HUES48 (cell line): ENCODE measurements around the gene ADNP2.

ENCODE experiments used
- H3K27ac ChIP-seq: one replicate; pipeline ENCODE4 v1.7.0; 2013; ENCODE audit warnings: low read depth, low read length, inconsistent platforms
- H3K27me3 ChIP-seq: 2 replicates; pipeline ENCODE4 v1.6.1; 2013; ENCODE audit warnings: mild to moderate bottlenecking, low read length; ENCODE audit not compliant: control insufficient read depth, insufficient read depth
- H3K36me3 ChIP-seq: 2 replicates; pipeline ENCODE4 v1.6.1; 2013; ENCODE audit warnings: low read length; ENCODE audit not compliant: control insufficient read depth, insufficient read depth
- H3K4me1 ChIP-seq: 2 replicates; pipeline ENCODE4 v1.6.1; 2013; ENCODE audit warnings: mild to moderate bottlenecking, low read length; ENCODE audit not compliant: control insufficient read depth, insufficient read depth
- H3K4me3 ChIP-seq: 2 replicates; pipeline ENCODE4 v1.5.1; 2013; ENCODE audit warnings: mild to moderate bottlenecking, low read depth, low read length
- H3K9ac ChIP-seq: 2 replicates; pipeline ENCODE4 v1.6.1; 2013; ENCODE audit warnings: mild to moderate bottlenecking, low read depth, low read length, moderate library complexity
- H3K9me3 ChIP-seq: 2 replicates; pipeline ENCODE4 v1.6.1; 2013; ENCODE audit warnings: low read length; ENCODE audit not compliant: control insufficient read depth, insufficient read depth

ADNP2 gene

DNA sequence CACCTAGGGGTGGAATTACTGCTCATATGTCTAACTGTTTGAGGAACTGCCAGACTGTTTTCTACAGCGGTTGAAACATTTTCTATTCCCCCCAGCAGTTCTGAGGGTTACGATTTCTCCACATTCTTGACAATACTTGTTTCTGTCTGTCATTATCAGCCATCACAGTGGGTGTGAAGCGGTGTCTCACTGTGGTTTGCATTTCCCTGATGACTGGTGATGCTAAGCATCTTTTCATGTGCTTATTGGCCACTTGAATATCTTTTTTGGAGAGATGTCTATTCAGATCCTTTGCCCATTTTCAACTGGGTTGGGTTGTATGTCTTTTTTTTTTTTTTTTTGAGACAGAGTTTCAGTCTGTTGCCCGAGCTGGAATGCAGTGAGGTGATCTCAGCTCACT is 63.0 kb downstream of the ADNP2 start:
- Histone ChIP-seq H3K27ac (no peak overlapping the region), H3K4me1 (no peaks in the 10 kb centered on the region), H3K9me3 (no peaks in the 10 kb centered on the region), H3K9ac (no peak overlapping the region), H3K4me3 (no peak overlapping the region), H3K36me3 (no peaks in the 10 kb centered on the region), H3K27me3 (no peaks in the 10 kb centered on the region)

DNA sequence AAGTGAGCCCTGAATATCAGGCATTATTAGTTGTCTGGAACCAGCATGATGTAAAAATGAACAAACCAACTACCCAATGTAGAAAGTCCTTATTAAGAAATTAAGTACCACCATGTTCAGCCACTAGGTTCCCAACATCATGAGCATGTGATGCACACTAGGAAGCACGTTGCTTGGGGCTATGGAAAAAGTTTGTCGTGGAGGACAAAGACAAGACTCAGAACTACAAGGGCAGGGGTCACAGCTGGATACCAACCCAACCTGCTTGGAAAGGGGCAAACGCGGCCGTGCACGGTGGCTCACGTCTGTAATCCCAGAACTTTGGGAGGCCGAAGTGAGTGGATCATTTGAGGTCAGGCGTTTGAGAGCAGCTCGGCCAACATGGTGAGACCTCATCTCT is 64.0 kb downstream of the ADNP2 start:
- Histone ChIP-seq H3K36me3 (no peaks in the 10 kb centered on the region), H3K27ac (no peak overlapping the region), H3K4me1 (no peaks in the 10 kb centered on the region), H3K27me3 (no peaks in the 10 kb centered on the region), H3K9me3 (no peaks in the 10 kb centered on the region), H3K4me3 (no peak overlapping the region), H3K9ac (no peak overlapping the region)

DNA sequence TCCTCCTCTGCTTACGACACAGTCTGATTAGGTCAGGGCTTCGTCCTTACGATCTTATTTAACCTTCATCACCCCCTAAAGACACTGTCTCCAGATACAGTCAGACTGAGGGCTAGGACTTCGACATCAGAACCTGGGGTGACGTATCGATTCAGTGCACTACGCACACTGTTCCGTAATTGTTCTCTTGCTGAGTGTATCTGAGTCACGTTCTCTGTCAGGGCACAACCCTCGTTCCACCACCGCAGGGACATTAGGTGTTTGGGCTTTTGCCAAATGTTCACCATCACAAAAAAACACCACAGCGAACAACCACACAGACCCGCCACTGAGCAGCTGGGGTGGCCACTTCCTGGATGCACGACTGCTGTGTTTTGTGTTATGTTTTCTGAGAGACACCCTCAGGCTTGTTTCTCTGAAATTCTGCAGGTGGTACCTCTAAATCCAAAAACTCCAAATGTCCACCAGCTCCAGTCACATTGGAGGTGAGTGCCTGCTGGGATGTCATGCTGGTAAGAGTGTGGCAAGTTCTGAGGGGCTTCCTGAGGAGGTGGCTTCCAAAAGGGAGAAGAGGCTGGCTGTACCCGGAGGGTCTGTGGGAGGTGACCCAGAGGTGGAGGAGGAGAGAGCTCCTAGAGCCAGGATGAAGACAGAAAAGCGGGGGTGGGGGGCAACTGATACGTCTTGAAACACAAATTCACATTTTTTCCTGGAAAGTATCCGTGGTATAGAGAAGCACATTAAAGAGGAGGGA is 66.6 kb downstream of the ADNP2 start:
- Histone ChIP-seq H3K27me3 (no peaks in the 10 kb centered on the region), H3K9me3 (no peaks in the 10 kb centered on the region), H3K36me3 (no peaks in the 10 kb centered on the region), H3K27ac (no peak overlapping the region), H3K4me1 (no peaks in the 10 kb centered on the region), H3K4me3 (no peak overlapping the region), H3K9ac (no peak overlapping the region)

DNA sequence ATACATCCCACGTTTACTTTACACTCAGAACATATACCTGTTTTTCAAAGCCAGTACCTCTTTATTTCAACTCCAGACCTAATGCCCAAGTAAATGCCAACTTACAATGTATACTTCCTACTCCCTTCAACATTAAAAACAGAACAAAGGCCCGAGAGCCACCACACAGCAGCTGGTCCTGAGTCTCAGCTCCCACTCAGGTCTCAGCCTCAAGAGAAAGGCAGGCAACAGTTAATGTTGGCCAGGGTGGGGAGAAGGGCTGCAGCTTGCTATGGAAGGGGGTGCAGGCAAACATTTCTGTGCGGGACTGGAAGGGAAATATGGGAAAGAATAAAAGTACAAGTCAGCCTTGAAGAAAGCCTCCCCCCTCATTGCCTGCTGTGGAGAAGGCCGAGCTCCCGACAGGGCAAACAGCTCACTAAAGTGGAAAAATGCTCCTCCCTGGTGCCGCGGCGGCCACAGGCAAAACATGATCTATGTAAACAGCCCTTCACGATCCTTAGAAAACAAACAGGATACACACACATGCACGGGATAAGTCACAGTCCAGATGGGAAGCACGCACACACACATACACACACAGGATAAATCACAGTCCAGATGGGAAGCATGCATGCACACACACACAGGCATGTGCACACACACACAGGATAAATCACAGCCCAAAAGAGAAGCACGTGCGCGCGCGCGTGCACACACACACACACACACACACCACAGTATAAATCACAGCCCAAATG is 67.4 kb downstream of the ADNP2 start:
- no peak overlapping the region for H3K9ac ChIP-seq
- no peak overlapping the region for H3K4me3 ChIP-seq
- H3K36me3 ChIP-seq, result no peaks in the 10 kb centered on the region
- no peaks in the 10 kb centered on the region for H3K27me3 ChIP-seq
- no peaks in the 10 kb centered on the region for H3K9me3 ChIP-seq
- no peaks in the 10 kb centered on the region for H3K4me1 ChIP-seq
- H3K27ac ChIP-seq, result no peak overlapping the region

DNA sequence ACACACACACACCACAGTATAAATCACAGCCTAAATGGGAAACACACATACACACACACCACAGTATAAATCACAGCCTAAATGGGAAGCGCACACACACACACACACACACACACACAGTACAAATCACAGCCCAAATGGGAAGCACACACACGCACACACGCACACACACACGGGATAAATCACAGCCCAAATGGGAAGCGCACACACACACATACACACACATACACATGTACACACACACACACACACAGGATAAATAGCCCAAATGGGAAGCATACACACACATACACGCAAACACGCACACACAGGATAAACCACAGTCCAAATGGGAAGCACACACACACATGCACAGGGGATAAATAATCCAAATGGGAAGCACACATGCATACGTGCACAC is 68.1 kb downstream of the ADNP2 start:
- H3K4me3 ChIP-seq, result no peak overlapping the region
- H3K27ac ChIP-seq, result no peak overlapping the region
- no peaks in the 10 kb centered on the region for H3K4me1 ChIP-seq
- H3K36me3 ChIP-seq, result no peaks in the 10 kb centered on the region
- H3K27me3 ChIP-seq, result no peaks in the 10 kb centered on the region
- no peak overlapping the region for H3K9ac ChIP-seq
- H3K9me3 ChIP-seq, result no peaks in the 10 kb centered on the region

DNA sequence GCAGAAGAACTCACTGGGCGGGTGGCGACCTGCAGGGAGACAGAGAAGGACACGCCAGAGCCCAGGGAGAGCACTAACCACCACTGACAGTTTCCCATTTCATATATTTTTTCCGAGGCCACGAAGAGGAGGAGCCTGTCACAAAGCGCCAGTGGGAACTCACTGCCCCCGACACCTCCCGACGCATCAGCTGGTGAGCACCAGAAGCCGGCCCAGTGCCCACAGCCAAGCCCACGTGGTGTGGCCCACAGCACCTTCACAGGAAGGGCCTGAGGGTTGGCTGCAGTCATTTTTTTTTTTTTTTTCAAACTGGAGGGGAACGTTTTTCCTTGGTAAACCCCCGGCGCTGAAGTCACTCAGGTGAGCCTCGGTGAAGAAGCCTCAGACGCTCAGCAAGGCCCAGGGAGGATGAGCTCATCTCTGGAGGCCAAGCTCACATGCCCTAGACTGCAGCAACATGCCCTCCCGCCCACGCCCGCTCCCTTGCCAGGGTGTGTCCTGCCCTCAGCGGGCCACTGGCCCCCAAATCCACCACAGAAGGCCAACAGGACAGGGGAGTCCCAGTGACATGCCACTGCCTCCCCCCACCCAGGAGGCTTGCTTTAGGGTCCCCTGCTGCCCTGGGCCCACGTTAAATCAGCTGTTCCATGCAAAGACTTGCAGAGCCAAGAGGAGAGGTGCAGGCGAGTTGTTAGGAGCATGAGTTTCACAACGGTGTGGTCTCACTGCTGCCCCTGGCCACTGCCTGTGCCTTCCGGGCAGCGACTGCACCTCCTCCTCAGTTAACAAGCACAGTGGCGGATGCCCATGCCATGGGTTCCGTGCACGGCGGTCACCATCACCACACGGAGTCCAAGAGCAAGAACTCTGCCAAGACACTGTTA is 70.1 kb downstream of the ADNP2 start:
- Histone ChIP-seq H3K9me3 (no peaks in the 10 kb centered on the region), H3K9ac (no peak overlapping the region), H3K36me3 (no peaks in the 10 kb centered on the region), H3K27me3 (no peaks in the 10 kb centered on the region), H3K4me1 (no peaks in the 10 kb centered on the region), H3K4me3 (no peak overlapping the region), H3K27ac (no peak overlapping the region)

DNA sequence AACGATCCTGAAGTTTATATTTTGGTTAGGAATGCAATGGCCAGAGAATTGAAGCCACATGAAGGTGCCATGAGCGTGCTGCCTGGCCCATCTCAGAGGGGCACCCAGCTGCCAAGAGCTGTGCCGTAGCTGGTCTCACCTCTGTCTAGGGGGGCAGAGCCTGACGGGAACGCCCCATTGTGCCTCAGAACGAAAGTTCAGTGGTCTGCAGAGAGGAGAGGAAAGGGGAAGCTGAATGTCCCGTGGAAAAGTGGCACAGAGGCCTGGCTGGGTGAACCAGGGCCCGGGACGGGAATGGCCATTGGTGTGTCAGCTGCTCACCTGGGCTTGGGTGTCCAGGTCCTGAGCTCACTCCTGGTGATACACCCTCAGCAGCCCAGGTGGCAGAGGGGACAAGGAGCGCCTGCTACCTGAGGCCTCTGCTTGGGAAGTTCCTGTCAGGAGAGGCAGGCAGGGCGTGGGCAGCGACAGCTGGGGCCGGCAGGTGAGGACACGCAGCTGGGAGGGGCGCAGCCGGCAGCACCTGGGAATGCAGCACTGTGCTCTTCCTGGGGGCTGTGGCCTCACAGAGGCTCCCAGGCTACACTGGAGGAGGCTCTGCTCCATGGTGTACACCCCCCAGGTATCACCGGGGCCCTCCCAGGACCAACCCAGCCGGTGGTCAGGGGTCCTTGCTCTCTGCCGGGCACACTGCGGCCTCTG is 70.9 kb downstream of the ADNP2 start:
- Histone ChIP-seq H3K4me1 (no peaks in the 10 kb centered on the region), H3K27me3 (no peaks in the 10 kb centered on the region), H3K4me3 (no peak overlapping the region), H3K9ac (no peak overlapping the region), H3K36me3 (no peaks in the 10 kb centered on the region), H3K27ac (no peak overlapping the region), H3K9me3 (no peaks in the 10 kb centered on the region)

DNA sequence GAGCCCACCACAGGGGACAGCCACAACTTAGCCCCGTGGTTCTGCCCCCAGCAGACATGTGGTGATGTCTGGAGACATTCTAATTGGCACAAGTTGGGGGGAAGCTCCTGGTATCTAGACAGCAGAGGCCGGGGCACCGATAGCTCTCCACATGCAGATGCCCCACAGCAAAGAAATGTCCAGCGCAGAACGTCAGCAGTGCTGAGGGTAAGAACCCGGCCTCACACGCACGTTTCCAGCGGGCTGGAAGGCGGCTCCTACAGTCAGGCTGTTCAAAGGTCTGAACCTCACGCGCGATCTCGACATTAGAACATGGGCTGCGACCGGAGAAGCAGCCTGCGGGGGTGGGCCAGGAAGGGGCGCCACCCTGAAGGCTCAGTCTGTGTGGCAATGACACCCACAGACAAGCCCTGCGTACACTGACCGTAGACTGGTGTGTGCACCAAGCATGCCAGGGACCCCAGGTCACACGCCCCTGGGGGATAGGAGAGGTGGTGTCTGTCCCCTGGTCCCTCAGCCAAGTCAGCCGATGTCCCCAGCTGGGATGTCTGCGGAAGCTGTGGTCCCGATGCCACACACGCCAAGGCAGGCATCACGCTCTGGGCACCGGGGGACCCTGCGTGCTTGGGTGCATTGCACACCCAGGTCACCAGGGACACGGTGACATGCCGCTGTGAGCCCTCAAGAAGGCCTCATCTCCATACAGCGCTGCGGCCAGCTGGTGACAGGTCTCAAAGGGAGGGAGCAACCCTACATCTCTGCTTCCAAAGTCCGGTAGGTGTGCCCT is 71.9 kb downstream of the ADNP2 start:
- no peaks in the 10 kb centered on the region for H3K4me1 ChIP-seq
- H3K36me3 ChIP-seq, result no peaks in the 10 kb centered on the region
- H3K9me3 ChIP-seq, result no peaks in the 10 kb centered on the region
- no peak overlapping the region for H3K4me3 ChIP-seq
- no peaks in the 10 kb centered on the region for H3K27me3 ChIP-seq
- no peak overlapping the region for H3K9ac ChIP-seq
- H3K27ac ChIP-seq, result no peak overlapping the region

DNA sequence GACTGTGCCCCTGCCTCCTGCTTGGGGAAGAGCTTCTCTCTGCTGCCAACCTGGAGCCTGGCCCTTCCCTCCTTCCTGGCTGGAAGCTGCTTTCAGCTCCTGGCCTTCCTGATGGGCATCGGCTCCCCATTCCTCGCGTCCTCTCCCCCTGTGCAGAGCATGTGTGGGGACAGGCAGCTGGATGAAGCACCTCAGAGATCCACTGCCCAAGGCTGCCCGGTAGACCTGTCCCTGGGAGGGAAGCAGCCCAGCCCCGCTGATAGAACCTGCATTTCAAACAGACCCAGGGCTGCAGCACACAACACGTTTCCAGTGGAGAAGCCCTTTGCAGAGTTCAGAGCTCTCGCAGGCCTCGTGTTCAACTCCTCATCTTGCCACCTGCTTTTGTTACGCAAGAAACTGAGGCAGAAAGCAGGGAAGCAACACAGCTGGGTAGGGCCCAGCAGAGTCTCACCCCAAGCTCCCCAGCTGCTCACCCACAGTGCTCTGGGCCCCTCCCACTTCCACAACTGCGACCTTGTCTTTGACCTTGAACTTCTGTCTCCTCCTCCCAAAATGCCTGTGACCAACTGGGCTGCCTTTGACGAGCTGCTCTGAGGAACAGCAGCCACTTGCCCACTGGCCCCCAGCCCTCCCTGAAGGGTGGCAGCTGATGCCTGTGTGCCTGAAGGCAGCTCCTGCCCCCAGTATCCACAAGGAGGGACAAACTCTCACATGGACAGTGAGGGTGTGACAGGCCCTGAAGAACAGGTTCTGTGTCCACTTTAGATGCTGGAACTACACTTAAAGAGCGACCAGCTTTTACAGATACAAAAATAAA is 72.8 kb downstream of the ADNP2 start:
- no peaks in the 10 kb centered on the region for H3K9me3 ChIP-seq
- no peaks in the 10 kb centered on the region for H3K36me3 ChIP-seq
- H3K4me3 ChIP-seq, result no peak overlapping the region
- no peaks in the 10 kb centered on the region for H3K27me3 ChIP-seq
- H3K4me1 ChIP-seq, result no peaks in the 10 kb centered on the region
- H3K9ac ChIP-seq, result no peak overlapping the region
- H3K27ac ChIP-seq, result no peak overlapping the region
